IMR-90 (cell line): ENCODE measurements around the gene SIGLEC6.

Source experiments
- BHLHE40 ChIP-seq: fragments of 150-350 bp; IDR thresholded peaks from 2 replicates; pipeline ENCODE4 v1.6.1; 2016; ENCODE audit warnings: mild to moderate bottlenecking, low read depth, low read length
- CTCF ChIP-seq: conservative IDR thresholded peaks from 2 replicates; pipeline ENCODE4 v1.5.1; 2012; ENCODE audit warnings: mild to moderate bottlenecking, low read depth, low read length, improper control_type of control experiment
- MXI1 ChIP-seq: IDR thresholded peaks from 2 replicates; pipeline ENCODE4 v1.6.1; 2012; ENCODE audit warnings: low read depth, mild to moderate bottlenecking, low read length, moderate library complexity, borderline replicate concordance
- POLR2A ChIP-seq: IDR thresholded peaks from 2 replicates; pipeline ENCODE4 v1.6.1; 2012; ENCODE audit warnings: mild to moderate bottlenecking, low read depth, low read length
- RAD21 ChIP-seq: IDR thresholded peaks from 2 replicates; pipeline ENCODE4 v1.6.1; 2012; ENCODE audit warnings: low read length, improper control_type of control experiment
- RFX5 ChIP-seq: IDR thresholded peaks from 2 replicates; pipeline ENCODE4 v1.8.0; 2012; ENCODE audit warnings: low read depth, mild to moderate bottlenecking, low read length, moderate library complexity
- SMC3 ChIP-seq: fragments of 150-350 bp; IDR thresholded peaks from 2 replicates; pipeline ENCODE4 v1.6.1; 2016; ENCODE audit warnings: low read depth, mild to moderate bottlenecking, antibody characterized with exemption, low read length, moderate library complexity

- TF ChIP-seq CTCF (no peak), POLR2A (no peak), RAD21 (no peak), MXI1 (no peak), BHLHE40 (no peak), RFX5 (no peak), SMC3 (no peak)
Measured at GRCh38 chr19:51550848-51551672, 19.6 kb upstream of the SIGLEC6 start.
